ENCODE data around the gene ZNF841.
"Not testable (repeated sequence)": the region's sequence is repeated elsewhere in the genome, so short reads cannot be mapped to it uniquely, and the experiment has no call there.

Gene ZNF841
- total RNA-seq: 26.5 to 35.5 reads per million in 2 donors

DNA sequence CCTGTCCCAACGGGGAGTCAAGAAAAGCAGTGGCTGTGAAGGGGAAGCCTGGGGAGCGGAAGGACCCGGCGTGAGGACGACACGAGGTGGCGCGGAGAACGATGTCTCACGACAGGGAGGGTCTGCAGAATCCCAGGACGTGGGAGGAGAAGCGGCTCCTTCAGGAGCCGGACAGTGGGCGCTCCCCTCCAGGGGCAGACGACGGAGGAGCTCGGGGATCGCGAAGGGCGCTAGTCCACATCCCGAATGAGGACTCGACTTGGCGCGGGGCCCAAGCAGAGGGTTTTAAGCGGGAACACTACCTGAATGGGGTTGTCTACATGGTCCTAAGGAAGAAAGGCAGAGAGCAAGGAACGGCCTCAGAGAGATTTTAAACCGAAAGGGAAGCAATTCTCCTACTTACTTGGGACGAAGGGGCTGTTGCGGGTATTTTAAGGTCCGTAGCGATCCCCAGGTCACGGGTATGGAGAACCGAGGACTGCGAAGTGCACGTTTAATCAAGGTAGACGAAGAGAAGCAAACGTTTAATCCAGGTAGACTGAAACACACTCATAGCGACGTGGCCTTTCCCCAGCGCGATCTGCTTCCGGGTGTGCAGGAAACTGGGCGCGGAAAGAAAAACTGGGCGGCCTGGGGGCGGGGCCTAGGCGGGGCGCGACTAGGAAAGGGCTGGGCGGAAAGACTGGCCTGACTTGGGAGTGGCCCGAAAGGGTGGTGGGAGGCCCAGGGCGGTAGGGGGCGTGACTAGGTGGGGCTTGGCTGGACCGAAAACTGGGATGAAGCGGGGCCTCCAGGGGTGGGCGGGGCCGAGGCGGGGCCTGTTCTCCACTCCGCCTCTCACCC lies at the start of gene ZNF841:
Gene ZNF841 (minus strand): TSS at position 594 of the 843 bp plus-strand sequence. CDS start 10,964 bp downstream, outside the sequence.
- peak; percentile 69 for DNase-seq

DNA sequence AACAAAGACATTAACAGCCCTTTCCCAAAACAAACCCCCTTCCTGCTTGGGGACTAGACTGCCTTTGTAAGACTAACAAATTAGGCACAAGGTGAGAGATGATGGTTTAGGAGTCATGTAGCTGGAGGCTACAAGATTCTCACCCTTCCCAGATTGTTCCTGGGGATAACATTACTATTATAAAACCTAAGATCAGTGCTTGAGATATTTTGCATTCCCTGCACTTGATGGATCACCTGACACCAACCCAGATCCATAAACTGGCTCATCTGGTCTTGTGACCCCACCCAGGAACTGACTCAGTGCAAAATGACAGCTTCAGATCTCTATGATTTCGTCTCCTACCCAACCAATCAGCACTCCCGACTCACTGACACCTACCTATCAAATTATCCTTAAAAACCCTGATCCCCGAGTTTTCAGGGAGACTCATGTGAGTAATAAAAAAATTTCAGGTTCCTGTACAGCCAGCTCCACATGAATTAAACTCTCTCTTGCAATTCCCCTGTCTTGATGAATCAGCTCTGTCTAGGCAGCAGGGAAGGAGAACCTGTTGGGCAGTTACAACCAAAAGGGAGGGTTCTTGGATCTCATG lies 46.5 kb upstream of the ZNF841 start:
- no peak for DNase-seq

DNA sequence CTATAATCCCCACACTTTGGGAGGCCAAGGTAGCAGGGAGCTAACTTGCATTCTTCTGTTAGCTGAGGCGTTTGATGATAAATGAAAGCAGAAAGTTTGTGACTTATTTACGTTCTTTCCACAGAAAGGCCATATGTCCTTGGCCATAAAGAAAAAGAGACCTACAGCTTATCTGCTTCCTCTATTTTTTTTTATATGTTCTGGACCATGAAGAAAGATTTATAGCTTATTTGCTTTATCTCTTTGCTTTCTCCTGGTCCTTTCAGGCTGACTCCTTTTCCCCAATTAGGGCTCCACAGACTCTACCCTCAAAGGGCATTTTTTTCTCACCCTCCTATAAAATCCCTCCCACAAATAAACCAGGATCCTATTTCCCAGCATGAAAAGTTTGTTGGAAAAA lies 45.6 kb upstream of the ZNF841 start:
- no peak for DNase-seq

DNA sequence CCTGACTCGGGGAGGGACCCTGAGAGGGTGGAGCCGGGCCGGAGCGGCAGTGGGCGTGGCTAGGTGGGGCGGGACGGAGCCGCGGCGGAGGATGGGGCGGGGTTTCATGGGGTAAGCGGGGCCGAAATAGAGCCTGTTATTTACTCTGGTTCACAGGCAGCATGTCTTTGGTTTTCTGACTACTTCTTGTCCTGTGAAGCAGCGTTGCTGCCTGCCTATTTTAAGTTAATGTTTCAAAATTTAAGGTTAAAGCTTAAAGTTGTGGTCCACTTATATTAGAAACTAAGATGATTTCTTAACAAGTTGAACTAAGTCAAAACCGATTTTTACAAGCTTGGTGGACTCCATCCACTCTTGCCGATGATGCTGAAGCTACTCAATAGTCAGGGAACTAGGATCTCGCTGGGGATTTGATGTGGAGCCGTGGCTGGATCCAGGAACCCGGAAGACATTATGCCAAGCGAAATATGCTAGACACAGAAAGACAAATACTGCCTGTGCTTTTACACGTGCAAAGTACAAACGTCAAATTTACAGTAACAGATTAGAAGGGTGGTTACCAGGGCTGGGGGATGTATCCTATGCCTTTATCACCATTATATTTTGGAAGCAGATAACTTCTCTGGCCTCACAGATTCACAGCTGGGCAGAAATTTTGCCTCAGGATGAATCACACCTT lies 44.6 kb upstream of the ZNF841 start:
- DNase-seq: peak; percentile 98

DNA sequence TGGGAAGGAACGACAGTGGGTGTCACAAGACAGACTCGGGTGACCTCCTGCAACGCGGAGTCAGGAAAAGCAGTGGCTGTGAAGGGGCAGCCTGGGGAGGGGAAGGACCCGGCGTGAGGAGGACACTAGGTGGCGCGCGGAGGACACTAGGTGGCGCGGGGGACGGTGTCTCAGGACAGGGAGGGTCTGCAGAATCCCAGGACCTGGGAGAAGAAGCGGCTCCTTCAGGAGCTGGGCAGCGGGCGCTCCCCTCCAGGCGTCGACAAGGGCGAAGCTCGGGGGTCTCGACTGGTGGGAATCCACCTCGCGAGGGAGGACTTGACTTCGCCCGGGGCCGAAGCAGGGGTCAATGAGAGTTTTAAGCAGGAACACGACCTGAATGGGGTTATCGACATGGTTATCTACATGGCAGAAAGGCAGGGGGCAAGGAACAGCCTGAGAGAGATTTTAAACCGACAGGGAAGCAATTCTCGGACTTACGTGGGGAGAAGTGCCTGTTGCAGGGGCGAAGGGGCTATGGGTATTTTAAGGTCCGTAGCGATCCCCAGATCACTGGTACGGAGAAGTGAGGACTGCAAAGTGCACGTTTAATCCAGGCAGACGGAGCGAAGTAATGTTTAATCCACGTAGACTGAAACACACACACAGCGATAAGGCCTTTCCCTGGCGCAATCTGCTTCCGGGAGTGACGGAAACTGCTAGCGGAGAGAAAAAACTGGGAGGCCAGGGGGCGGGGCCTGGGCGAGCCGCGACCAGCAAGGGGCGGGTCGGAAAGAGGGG lies 43.9 kb upstream of the ZNF841 start, which contains the start of gene ZNF616:
Gene ZNF616 (minus strand): TSS at position 687 of the 780 bp plus-strand sequence. CDS start 9,426 bp downstream, outside the sequence.
- peak; percentile 71 for DNase-seq

DNA sequence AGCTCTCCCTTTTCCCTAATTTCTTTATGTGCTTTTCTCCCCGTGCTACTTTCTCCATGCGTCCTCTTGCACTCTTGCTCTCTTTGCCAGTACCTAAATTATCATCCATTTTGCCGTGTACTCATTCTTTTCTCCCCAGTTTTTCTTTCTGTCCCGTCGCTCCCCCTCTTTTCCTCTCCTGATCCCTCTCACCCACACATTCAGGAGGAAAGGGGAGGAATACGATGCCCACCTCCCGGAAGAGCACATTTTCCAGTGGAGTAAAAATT lies 43.4 kb upstream of the ZNF841 start:
- no peak for DNase-seq

DNA sequence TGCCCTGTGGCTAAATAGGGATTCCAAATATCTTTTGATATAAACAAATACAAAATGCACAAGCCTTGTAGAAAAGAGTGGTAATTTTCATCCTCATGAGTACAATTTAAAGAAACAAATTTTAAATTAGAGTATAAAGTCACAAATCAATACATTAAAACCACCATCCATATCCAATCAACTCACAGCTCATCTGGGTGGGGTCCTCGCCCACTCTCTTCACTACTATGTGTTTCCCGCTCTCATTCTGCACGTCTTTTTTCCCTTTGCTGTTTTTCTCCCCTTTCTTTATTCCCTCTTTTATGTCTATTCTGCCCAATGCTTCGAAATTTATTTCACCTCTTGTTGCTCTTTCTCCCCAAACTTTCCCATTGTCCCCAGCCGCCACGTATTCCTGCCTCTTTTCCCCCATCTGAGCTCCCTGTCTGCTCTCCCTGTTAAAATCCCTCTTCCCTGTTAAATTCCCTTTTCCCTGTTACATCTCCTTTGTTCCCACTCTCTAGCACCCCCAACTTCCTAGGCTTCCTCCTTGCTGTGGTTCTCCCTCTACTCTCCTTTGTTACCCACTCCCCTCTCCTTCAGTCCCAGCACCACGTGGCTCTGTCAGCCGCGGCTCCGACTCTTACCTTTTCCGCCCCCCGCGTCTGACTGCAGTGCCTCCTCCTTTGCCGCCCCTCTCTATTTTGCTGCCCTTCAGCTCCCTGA lies 42.9 kb upstream of the ZNF841 start:
- no peak for DNase-seq

DNA sequence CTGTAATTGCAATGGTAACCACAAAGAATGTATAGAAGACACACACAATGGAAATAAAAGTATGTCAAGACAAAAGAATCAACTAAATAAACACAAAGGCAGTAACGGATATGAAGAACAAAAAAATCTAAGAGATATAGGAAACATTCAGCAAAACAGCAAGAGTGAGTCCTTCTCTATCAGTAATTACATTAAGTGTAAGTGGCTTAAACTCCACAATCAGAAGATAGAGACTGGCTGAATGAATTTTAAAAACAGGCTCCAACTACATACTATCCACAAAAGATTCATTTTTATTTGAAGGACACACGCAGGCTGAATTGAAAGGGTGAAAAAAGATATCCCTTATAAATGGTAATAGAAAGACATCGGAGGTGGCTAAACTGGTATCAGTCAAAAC lies 24.7 kb upstream of the ZNF841 start:
- no peak for DNase-seq

DNA sequence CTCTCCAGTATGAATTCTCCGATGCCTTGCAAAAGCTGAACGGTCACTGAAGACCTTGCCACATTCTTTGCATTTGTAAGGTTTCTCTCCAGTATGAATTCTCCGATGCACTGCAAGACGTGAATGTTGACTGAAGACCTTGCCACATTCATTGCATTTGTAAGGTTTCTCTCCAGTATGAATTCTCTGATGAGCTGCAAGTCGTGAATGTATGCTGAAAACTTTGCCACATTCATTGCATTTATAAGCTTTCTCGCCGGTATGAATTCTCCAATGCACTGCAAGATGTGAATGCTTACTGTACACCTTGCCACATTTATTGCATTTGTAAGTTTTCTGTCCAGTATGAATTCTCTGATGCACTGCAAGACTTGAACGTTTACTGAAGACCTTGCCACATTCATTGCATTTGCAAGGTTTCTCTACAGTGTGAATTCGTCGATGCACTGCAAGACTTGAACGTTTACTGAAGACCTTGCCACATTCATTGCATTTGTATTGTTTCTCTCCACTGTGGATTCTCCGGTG lies 20.0 kb upstream of the ZNF841 start:
- no peak for DNase-seq

DNA sequence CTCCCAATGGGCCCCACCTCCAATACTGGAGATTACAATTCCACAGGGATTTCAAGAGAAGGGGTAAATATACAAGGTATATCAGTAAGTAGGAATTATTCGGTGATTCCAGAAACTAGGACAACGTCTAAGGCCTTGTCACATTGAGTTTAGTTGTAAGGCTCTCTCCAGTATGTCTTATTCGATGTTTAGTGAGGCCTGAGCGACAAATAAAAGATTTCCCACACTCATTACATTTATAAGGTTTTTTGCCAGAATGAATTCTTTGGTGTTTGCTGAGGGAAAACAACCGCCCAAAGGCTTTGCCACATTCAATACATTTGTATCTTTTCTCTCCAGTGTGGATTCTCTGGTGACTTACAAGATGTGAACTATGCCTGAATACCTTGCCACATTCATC lies 19.1 kb upstream of the ZNF841 start:
- DNase-seq: no peak

DNA sequence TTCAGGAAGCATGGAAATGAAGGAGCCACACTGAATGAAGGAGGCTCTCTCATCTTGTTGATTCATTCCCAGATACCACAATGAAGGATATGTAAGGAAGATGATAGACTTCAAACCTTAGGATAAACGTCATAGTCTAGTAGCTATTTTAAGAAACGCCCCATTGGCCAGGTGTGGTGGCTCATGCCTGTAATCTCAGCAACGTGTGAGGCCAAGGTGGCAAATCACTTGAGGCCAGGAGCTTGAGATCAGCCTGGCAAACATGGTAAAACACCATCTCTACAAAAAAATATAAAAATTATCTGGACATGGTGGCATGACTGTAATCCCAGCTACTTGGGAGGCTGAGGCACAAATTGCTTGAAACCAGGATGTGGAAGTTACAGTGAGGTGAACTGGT lies 17.1 kb upstream of the ZNF841 start:
- DNase-seq: no peak

DNA sequence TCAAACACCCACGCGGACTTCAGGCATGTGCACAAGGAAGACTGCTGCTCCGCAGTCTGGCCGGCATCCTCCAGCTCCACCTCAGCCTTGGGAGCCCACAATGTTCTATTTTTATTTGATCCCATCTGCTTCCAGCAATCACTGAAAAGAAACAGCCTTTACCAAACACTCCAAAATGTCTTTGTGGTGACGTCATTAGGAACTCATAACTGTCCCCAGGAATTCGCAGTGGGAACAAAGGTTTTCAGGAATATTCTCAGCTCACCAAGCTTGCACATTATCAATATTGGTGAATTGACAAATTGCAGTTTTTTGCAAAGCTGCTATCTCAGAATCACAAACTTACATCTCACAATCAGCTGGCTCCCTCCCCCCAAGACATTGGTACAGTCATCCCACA lies 15.2 kb upstream of the ZNF841 start:
- DNase-seq: no peak

DNA sequence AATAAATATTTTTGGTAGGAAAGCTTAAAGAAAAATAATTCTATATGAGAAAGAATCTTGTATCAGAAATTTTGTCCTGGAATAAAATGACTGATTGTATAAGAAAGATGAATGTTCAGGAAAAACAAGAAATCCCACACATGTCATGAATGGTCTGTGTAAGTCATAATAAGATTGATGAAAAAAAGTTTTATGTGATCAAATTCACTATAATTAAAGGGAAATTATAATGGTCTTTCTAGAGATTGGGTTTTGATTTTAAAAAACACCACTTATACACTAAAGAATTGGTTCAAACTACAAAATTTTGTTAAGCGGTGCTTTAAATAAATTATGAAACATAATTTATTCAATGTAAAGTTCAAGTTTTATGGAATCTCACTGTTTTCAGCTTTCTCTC lies 7.2 kb upstream of the ZNF841 start:
- no peak for DNase-seq

DNA sequence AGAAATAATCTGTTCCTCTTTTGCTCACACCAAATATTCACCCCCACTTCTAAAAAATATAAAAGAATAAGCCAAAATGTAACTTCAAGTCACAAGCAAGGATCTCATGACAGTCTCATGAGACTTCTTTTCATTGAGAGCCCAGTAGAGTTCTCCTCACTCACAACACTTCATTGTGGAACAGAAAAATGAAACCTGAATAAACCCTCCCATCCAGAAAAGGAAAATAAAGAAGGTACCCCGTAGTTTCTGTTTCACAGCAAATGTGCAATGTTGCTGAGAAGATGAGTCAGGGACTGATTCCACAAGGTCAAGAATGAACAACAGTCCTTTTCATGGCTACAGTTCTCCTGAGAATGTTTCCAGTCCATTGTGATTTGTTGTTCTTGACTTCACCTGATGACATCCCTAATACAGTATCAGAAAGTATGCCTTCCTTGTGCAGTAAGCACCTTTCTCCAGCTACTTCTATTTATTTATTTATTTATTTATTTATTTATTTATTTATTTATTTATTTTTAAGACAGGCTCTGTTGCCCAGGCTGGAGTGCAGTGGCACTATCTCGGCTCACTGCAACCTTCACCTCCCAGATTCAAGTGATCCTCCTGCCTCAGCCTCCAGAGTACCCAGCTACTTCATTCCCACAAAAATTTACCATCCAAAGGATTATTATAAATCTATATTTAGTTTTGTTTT lies 6.4 kb upstream of the ZNF841 start:
- no peak for DNase-seq

DNA sequence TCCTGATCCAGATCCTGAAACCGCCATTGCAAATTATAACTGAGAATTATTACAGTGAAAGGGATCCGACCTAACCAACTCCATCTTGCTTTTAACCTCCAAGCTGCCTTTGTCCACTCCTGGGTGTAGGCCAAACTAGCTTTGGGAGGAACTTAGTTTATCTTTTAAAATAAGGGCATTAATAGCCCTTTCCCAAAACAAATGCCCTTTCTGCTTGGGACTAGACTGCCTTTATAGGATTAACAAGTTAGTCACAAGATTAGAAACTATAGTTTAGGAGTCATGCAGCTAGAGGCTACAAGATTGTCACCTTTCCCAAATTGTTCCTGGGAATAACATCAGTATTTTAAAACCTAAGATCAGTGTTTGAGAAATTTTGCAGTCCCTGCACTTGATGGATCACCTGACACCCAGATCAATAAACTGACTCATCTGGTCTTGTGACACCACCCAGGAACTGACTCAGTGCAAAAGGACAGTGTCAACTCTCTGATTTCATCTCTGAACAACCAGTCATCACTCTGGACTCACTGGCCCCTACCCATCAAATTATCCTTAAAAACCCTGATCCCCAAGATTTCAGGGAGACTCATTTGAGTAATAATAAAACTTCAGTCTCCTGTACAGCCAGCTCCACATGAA lies 4.1 kb upstream of the ZNF841 start:
- DNase-seq: no peak

DNA sequence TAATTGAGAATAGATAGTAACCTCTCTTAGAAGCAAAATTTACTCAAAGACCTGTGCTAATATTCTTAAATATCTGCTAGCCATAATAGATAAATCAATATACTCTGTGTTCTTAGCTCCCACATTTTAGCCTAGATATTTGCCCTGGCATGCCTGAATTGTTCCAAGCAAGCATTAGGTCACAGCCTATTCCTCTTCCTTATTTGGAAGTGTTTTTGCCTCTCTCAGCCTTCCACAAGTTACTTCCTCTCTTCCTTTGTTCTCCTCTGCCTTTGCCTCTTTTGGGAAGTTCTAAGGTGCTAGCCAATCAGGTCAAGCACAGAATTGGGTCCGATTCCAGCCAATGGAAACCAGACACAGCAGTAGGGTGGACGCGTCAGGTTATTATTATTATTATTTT lies 851 bp upstream of the ZNF841 start:
- DNase-seq: not testable (repeated sequence)

DNA sequence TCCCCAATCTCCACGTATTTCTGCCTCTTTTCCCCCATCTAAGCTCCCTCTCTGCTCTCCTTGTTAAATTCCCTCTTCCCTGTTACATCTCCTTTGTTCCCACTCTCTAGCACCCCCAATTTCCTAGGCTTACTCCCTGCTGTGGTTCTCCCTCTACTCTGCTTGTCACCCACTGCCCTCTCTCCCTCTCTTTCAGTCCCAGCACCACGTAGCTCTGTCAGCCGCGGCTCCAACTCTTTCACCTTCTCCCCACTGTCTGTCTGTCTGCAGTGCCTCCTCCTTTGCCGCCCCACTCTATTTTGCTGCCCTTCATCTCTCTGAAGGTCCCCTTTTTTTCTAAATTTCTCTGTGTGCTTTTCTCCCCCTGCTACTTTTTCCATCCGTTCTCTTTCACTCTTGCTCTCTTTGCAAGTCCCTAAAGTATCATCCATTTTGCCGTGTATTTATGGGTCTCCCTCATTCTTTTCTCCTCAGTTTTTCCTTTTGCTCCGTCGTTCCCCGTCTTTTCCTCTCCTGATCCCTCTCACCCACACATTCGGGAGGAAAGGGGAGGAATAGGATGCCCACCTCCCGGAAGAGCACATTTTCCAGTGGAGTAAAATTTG lies 937 bp downstream of the ZNF841 start:
- DNase-seq: no peak

DNA sequence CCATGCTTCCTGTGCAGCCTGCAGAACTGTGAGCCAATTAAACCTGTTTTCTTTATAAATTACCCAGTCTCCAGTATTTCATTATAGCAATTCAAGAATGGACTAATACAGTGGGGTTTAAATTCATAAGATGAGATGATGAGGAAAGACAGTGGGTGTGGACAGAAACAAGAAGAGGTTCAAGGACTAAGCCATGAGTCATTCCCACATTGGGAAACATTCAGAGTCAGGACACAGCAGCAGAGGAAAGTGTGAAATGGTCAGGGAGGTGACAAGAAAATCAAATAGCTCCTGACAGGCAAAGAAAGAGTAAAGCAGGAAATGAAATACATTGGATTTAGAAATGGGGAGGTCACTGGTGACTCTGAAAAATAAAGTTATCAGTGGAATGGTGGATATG lies 9.1 kb downstream of the ZNF841 start:
- DNase-seq: no peak

DNA sequence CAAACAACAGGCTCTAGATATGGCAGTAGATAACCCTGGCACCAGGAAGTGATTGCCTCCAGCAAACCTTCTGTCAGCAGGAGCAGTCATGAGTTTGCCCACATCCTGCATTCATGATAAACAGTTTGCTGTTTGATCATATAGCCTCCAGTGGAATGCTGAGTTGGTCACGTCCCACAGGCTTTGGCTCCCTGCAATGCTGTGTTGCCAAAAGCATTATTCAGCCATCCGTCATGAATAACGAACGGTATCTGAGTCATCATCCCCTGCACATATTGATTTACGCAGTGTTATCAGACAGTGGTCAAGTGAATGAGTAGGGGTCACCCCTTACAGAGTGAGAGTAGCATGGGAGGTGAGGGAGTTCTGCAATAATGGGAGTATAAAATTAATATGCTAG lies 25.1 kb downstream of the ZNF841 start:
- no peak for DNase-seq

DNA sequence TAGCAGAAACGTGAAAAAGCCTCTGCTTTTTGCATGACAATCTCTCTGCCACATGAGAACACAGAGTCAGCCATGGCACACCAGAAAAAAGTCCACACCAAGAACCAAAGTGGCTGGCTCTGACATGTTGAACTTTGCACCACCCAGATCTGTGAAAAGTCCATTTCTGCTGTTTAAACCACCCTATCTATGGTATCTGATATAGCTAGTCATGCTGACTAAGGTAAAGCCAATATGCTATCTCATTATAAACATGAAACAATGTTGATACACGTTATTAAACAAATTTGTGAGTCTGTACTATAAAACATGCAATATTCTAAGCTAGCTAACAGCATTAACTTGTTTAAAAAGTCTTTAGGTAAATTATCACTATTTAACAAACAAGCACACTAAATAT lies 25.9 kb downstream of the ZNF841 start:
- no peak for DNase-seq

Measured in T-helper 9 cell (primary cell).